Measurements from ENCODE around the gene PADI4.
A peak's percentile ranks its signal among the peaks of the same experiment; 100 is the strongest.
"Not testable (repeated sequence)": the region's sequence is repeated elsewhere in the genome, so short reads cannot be mapped to it uniquely, and the experiment has no call there.

PADI4 gene

DNA sequence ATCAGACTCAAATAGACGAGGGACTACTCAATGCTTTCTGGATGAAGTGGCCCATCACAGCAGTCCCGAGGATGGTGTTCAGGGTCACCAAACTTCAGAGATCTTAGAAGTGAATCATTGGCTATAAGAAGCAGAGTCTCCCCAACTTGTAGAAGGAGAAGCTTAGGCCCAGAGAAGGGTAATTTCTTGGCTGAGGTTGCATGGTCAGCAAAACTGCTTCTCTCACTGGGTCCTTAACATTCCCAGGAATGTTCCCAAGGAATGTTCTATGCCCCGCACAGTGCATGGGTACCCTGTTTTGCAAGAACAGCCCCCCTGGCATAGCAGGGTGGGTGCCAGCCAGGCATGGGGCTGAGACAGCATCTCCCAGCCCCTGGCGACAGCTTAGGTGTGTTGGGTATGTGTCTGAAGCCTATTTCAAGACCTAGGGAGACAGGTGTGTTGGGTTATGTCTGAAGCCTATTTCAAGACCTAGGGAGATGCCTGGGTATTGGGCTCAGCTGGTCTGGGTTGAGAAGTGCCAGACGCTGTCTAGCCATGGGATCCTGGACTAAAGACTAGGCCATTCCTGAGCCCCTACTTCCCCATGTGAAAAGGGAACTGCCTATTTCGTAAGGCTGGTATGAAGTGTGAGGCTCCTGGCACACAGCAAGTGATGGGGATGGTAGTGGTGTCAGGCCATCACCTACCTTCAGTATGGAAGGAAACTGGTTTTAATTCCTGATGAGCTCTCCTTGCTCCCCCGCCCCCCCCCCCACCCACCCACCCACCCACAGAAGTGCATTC is 90.1 kb downstream of the PADI4 start:
- DNase-seq: no peak

DNA sequence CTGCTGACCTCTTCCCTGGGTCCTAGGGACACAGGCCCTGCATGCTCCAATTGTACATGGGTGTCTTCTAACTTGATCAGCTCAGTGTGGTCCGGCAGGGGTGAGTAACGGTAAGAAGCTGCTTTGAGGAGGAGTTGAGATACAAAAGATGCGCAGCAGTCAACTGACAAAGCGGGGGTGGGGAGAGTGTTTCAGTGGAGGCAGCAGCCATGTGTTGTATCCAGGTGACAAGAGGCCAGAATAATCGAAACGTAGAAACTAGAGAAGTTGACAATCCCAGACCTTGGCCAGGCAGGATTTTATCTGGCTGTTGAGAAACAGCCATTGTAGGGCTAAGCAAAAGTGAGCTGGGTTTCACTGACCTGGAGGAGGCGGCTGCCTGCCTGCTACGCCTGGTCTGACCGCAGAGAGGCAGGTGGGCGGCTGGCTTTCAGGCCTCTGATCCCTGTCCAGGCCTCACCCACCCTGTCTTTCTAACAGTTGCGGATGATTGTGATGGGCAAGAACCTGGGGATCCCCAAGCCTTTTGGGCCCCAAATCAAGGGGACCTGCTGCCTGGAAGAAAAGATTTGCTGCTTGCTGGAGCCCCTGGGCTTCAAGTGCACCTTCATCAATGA is 92.8 kb downstream of the PADI4 start:
- no peak for DNase-seq

DNA sequence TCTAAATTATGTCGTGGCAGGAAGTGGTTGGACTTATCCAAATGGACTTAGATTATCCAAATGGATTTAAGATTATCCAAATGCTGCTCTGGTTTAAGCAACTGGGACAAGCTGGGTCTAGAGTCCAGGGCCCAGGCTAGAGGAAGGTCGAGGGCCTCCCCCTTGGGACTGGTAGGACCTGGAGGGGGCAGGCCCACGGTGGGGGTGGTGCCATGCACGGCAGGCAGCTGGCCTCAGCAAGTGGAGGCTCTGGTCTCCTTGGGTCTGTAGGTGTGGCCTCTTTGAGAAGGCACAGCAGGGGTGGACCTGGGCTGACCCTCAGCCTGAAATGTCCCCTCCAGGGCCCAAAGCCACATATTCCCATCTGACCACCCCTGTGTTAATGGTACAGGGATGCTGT is 93.8 kb downstream of the PADI4 start:
- DNase-seq: no peak

DNA sequence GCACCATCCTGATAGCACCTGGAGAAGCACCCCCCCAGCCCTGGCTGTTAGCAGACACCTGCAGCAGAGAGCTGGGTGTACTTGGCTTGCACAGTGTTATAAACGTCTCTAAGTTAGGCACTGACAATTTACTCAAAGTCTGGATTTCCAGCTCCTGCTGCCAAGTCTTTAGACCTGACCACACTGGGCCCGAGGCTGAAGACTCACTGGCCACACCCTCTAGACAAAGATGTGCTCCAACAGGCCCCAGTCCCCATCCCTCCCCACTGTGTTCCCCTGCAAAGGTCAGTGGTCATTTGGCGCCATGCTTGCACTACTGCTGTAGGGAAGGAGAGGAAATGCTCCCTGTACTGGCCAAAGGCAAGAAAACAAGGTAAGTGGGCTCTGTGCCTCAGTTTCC is 95.1 kb downstream of the PADI4 start:
- no peak for DNase-seq

DNA sequence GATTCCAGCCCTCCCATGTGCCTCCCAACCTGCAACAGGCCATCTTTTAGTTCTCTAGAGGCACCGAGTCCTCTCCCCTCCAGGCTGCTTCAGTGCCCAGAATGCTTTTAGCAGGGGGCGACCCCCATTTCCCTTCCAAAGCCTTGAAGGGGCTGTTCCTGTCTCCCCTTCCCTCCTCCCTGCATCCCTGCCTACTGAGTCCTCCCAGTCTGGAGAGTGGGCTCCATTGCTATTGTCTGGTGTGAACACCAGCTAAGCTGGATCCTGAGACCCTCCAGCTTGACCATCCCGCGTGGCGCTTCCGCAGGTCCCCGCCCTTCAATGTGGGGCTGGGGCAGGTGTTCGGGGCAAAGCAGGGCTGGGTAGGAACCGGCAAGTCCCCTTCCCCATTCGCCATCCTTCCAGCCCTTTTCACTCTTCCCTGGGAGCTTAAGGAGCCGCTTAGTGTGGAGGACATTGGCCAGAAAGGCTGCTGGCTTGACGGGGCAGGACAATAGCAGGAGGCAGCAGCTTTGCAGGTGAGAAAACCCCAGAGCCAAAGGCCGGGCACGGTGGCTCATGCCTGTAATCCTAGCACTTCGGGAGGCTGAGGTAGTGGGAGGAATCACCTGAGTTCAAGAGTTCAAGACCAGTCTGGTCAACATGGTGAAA is 96.2 kb downstream of the PADI4 start:
- DNase-seq: no peak

DNA sequence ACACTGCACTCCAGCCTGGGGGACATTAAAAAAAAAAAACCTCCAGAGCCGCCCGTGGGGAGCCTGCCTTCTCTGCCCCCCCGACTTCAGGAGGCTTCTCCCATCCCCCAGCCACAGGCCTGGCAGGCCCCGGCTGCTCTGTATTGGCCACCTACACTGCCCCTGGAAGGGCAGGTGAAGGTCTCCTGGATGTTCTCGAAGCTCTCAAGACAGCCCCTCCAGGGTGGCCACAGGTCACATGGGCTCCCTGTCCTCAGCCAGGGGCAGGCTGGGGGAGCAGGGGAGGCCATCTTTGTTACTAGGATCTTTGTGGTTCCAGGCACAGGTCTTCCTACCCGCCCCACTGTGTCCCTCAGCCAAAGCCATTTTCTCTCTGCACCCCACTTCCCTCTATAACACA is 96.8 kb downstream of the PADI4 start:
- no peak for DNase-seq

DNA sequence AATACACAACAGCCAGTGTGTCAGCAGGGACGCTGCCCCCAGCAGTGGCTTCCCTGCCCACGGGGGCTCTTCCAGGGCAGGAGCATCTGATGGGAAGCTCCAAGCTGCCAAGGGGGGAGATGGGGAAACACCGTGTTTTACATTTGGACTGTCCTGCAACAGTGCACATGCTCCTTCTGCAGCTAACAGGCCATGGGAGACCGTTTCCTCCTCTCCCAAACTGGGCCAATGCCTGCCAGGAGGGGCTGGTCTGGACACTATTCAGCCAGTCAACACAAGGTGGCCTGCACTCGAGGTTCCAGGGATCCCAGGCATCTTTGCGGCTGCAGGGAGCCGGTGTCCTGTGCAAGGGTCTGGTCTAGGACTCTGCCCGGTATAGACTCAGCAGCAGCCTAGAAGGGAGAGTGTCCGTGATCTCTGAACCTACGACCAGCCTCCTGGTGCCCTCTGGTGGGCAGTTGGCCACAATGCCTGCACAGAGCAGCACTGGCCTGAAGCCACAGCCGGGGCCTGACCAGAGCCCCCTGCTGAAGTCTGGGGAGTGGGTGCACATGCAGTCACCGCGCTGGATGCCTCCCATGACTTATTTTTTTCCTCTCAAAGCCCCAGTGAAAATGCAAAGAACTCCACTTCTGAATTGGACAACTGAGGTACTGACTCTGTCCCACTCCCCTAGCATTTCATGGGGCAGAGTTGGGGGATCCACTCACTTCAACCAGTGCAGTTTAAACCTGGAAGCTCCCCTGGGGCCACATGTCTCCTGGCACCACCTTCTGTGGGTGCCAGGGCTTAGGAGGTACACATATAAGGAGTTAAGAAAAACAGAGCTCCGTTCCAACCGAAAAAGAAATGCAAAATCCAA is 98.1 kb downstream of the PADI4 start:
- DNase-seq: peak; percentile 30 to 34

DNA sequence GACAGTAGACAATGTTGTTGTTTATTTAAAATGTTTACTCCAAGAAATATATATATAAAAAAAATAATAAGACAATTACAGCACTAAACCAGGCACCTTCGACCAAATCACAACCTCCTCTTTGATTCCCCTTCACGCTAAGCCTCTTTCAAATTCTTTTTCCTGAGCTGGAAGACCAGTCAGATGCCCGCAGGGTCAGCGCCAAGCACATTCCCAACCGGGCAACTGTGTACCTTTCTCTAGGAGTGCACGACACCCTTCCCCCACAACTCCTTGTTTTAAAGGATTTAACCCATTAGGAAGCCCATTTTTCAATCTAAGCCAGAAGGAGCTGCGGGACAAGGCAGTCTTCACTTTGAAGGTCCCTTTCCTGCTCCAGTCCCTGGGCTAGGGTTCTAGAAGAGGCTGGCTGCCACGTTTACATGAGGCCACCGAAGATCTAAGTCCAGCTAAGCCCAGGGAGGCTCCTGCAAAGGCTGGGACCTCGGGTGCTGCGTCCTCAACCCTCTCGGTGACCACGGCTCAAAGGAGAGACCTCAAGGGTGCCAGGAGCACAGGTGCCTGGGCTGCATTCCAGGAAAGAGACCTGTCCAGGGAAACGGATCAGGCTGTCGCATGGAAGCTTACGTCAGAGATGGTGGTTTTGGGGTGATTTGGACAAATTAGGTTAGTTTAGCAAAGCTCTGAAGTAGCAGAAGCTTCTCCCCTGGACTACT is 98.9 kb downstream of the PADI4 start:
- DNase-seq: not testable (repeated sequence)

DNA sequence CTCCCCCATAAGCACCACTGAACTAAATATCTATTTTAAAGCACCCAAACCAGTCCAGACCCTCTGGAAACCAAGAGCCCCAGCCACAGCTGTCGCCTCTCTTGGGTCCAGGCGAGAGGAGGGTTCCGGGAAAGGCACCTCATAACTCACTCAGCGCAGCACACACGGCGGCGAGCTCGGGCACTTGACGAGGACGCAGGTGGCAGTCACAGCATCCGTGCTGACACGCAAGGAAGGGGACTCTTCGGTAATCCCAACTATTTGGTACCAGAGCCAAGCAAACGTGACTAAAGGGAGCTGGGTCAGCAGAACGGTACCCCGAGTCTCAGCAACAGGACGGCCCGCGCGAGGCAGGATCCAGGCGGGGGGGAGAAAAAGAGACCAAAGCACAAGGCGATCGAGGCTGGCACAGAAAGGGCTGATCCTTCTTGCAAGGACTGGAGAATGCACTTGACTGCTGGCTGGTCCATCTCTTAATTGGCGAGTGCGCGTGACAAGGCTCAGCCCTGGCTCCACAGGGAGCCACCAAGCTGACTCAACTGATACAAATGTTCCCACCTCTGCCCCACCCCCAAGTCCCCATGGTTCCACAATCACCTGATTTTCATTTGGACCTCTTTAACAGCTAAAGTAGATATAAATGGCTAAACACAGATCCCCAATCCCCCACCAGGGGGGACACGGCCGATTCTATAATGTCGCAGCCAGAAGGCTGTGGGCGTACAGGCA is 100.0 kb downstream of the PADI4 start:
- DNase-seq: peak in 1 of 2 experiments; percentile 11

DNA sequence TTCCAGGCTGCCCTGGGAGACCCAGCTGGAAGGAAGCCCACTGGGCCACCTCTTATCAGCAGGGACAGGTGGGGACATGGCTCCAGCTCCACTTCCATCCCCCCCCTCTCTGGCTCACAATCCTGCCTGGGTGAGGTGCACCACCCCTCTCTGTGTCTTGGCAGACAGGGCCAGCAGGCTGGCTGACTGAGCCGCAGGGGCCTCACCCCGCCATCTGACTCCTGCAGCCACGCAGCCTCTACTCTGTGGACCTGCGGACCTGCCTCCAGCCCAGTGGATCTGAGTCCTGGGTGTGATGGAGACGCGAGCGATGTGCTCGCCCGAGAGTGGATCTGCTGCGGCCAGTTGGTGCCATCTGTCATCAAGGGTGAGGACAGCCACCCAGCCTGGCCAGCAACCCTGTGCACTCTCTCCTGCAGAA is 101.4 kb downstream of the PADI4 start:
- no peak for DNase-seq

DNA sequence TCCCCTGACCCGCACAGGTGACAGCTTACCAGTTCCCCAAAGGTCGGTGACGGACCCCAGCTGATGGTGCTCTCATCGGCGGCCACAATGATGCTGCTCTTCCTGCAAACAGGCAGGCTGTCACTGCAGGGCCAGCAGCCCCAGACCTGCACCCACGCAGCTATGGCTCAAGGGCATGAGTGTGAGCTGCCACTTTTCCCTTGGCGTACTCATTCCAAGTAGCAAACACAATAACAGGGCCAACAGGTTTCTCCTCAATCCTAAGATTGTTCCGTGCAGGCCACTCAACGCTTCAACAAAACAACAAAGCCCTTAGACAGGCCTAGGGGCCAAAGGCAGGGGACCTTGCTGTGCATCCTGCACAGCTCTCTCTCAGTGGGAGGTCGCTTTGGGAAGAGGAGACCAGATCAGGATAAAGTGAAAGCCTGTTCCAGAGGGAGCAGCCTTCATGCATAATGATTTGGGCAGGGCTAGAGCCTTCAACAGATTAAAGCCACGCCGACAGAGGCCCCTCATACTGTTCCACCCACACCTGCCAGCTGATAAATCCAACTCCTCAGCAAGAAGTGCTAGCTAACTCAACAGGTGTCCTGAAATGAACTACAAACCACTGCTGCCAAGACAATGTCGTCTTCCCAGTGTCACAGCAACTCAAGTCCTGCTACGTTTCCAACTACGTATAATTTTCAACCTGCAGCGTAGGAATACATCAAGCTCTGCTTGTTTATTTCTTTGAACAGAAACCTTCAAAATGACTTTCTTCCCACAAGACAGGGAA is 104.3 kb downstream of the PADI4 start:
- no peak for DNase-seq

Measured in NCI-H2081 (cell line).